CD14-positive monocyte (primary cell): ENCODE data around the gene RAPGEF5. TPM values are rescaled to one million over a fixed set of nuclear protein-coding genes. Genes with fewer than 3 reads are reported as not detected.

ENCODE experiments used
- DNase-seq, 3 donors: peaks; one replicate each; pipeline ENCODE4 v3.0.0-alpha.2; 2011 to 2022
- H2AFZ ChIP-seq: 2 replicates; pipeline ENCODE4 v1.6.0; 2012; ENCODE audit warnings: mild to moderate bottlenecking, low read depth, low read length, inconsistent platforms; ENCODE audit not compliant: insufficient read depth, poor library complexity, severe bottlenecking
- H3K27ac ChIP-seq, 2 donors: 1 replicate in 1 of 2; 2 replicates in 1 of 2; pipeline ENCODE4 v1.5.1; 2012 to 2013; ENCODE audit warnings: low read length in 2 of 2, control low read depth in 1 of 2, inconsistent platforms in 1 of 2, low read depth in 1 of 2, mild to moderate bottlenecking in 1 of 2
- H3K27me3 ChIP-seq, 2 donors: one replicate each; pipeline versions ENCODE4 v1.6.0 to v1.6.1; 2011 to 2013; ENCODE audit warnings: low read length in 2 of 2; ENCODE audit not compliant: control insufficient read depth in 2 of 2, insufficient read depth in 2 of 2
- H3K36me3 ChIP-seq, 2 donors: replicated peaks in 1 of 2; 1 replicate in 1 of 2; 2 replicates in 1 of 2; pipeline versions ENCODE4 v1.5.1 to v1.6.1; 2012 to 2013; ENCODE audit warnings: low read length in 2 of 2, control low read depth in 1 of 2, inconsistent platforms in 1 of 2, mild to moderate bottlenecking in 1 of 2; ENCODE audit not compliant: insufficient read depth in 2 of 2, control insufficient read depth in 1 of 2
- H3K4me1 ChIP-seq, 2 donors: 1 replicate in 1 of 2; 2 replicates in 1 of 2; pipeline versions ENCODE4 v1.5.1 to v1.6.1; 2012 to 2013; ENCODE audit warnings: low read length in 2 of 2, control low read depth in 1 of 2, inconsistent platforms in 1 of 2, mild to moderate bottlenecking in 1 of 2, moderate library complexity in 1 of 2; ENCODE audit not compliant: insufficient read depth in 2 of 2, control insufficient read depth in 1 of 2
- H3K4me2 ChIP-seq: replicated peaks from 2 replicates; pipeline ENCODE3; 2012; ENCODE audit warnings: low read length, moderate library complexity, mild to moderate bottlenecking; ENCODE audit not compliant: poor library complexity, severe bottlenecking; ENCODE audit errors: extremely low read depth
- H3K4me3 ChIP-seq, 3 experiments: fragments of 200-600 bp in 1 of 3; sonication (generic) in 1 of 3; replicated peaks in 1 of 3; 1 replicate in 2 of 3; 2 replicates in 1 of 3; pipeline ENCODE4 v1.5.1; 2011 to 2013; ENCODE audit warnings: low read length in 3 of 3, mild to moderate bottlenecking in 3 of 3, control low read depth in 2 of 3, low read depth in 2 of 3, inconsistent platforms in 1 of 3, moderate library complexity in 1 of 3
- H3K79me2 ChIP-seq: 2 replicates; pipeline ENCODE4 v1.6.0; 2012; ENCODE audit warnings: mild to moderate bottlenecking, control low read depth, inconsistent platforms, low read length, moderate library complexity; ENCODE audit not compliant: insufficient read depth
- H3K9ac ChIP-seq: 2 replicates; pipeline ENCODE4 v1.6.0; 2017; ENCODE audit warnings: low read length, mild to moderate bottlenecking; ENCODE audit not compliant: insufficient read depth, poor library complexity, severe bottlenecking
- H3K9me3 ChIP-seq, 2 donors: replicated peaks in 1 of 2; 1 replicate in 1 of 2; 2 replicates in 1 of 2; pipeline versions ENCODE4 v1.5.1 to v1.6.1; 2012 to 2013; ENCODE audit warnings: low read length in 2 of 2, control low read depth in 1 of 2; ENCODE audit not compliant: control insufficient read depth in 1 of 2, insufficient read depth in 1 of 2
- H4K20me1 ChIP-seq: 2 replicates; pipeline ENCODE4 v1.6.0; 2012; ENCODE audit warnings: mild to moderate bottlenecking, low read length, control low read depth, moderate library complexity; ENCODE audit not compliant: insufficient read depth
- H3K27ac Mint-ChIP-seq, 7 donors: one replicate each; pipeline ENCODE4 v1.8.0; 2020; ENCODE audit warnings: mild to moderate bottlenecking in 7 of 7, mixed read lengths in 7 of 7, moderate library complexity in 6 of 7, inconsistent platforms in 2 of 7
- H3K27me3 Mint-ChIP-seq, 3 donors: one replicate each; pipeline ENCODE4 v1.8.0; 2021 to 2022; ENCODE audit warnings: low read depth in 3 of 3, mild to moderate bottlenecking in 3 of 3, mixed read lengths in 3 of 3, moderate library complexity in 3 of 3, inconsistent platforms in 1 of 3
- H3K36me3 Mint-ChIP-seq, 2 donors: one replicate each; pipeline ENCODE4 v1.8.0; 2020; ENCODE audit warnings: mixed read lengths in 2 of 2, inconsistent platforms in 1 of 2, mild to moderate bottlenecking in 1 of 2
- H3K4me1 Mint-ChIP-seq: one replicate; pipeline ENCODE4 v1.8.0; 2020; ENCODE audit warnings: mild to moderate bottlenecking, mixed read lengths
- H3K4me3 Mint-ChIP-seq, 2 donors: one replicate each; pipeline ENCODE4 v1.8.0; 2020; ENCODE audit warnings: mild to moderate bottlenecking in 2 of 2, mixed read lengths in 2 of 2, moderate library complexity in 1 of 2
- H3K9me3 Mint-ChIP-seq, 7 donors: one replicate each; pipeline ENCODE4 v1.8.0; 2020 to 2022; ENCODE audit warnings: mixed read lengths in 7 of 7, mild to moderate bottlenecking in 6 of 7, moderate library complexity in 6 of 7, inconsistent platforms in 2 of 7
- whole genome bisulfite sequencing: methylation state at CpG from one replicate; pipeline ENCODE4 v1.1.5; 2013; ENCODE audit warnings: missing lambda C conversion rate; ENCODE audit not compliant: insufficient coverage; 5-methylcytosine and 5-hydroxymethylcytosine counted together
- intact Hi-C, 2 donors: fragments of 100-400 bp; cut with micrococcal nuclease; formaldehyde crosslinking; loops; one replicate each; pipeline versions ENCODE4 v1.15.0 to v1.15.1; 2023
- polyA plus RNA-seq, 3 donors: library from polyadenylated mRNA; depleted of rRNA in 1 of 3; unstranded in 2 of 3; stranded (reverse) in 1 of 3; fragments of 300-500 nt in 2 of 3; fragments of >200 nt in 1 of 3; fragmentation: Illumina TruSeq in 2 of 3; gene quantifications; 1 replicate in 2 of 3; 2 replicates in 1 of 3; pipeline ENCODE4 v1.2.3, GENCODE V29; 2012 to 2021
- TF ChIP-seq, protein P1 (sequence below): fragments of 200-600 bp; IDR thresholded peaks from one replicate; pipeline ENCODE4 v1.8.0; 2022; ENCODE audit warnings: antibody characterized with exemption, mild to moderate bottlenecking

The RAPGEF5 gene
- polyA plus RNA-seq, 3 donors, result not detected

DNA sequence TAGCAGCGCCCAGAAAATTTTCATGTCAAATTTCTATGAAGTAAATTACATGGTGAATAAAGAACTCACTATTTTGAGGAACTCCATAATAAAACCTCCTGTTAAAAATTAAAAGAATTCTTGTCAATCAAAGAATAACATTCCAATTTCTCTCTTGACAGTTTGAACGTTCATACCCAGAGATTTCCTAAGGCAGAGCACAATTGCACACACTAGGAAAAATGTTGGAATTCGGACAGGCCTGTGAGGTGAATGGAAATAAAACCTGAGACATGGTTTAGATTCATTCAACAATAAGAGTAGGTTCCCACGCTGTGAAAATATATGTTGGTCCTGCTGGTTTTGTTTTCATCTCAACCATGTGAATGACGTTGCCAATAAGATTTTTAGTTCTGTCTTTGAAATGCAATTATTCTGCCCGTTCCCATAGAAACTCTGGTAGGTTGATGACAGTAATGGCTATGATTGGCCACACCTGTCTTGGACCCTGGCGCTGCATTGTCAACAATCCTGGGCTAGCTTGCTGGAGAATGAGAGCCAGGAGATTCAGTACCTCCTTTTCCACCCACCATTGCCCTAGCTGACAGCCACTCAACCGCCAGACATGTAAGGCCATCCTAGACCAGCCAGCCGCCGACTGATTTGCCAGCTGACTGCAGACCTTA lies 43.3 kb upstream of the RAPGEF5 start:
- no peaks in the 10 kb centered on the region for H3K4me1 ChIP-seq
- WGBS, result 98% methylated on average over 5 of the region's 10 CpGs
- no peaks in the 10 kb centered on the region for H3K27me3 ChIP-seq
- Mint-ChIP-seq H3K36me3 (no peaks in the 10 kb centered on the region), H3K4me1 (peaks cover 2% of the 10 kb centered on the region), H3K9me3 (peaks cover 0 to 6% (median 3%) of the 10 kb centered on the region in 7 donors), H3K4me3 (no peak overlapping the region), H3K27ac (no peak overlapping the region), H3K27me3 (no peaks in the 10 kb centered on the region)
- H3K36me3 ChIP-seq, result no peaks in the 10 kb centered on the region
- H3K27ac ChIP-seq, result no peak overlapping the region
- no peak overlapping the region for H3K4me2 ChIP-seq
- H3K4me3 ChIP-seq, result no peak overlapping the region
- TF ChIP-seq, protein P1, sequence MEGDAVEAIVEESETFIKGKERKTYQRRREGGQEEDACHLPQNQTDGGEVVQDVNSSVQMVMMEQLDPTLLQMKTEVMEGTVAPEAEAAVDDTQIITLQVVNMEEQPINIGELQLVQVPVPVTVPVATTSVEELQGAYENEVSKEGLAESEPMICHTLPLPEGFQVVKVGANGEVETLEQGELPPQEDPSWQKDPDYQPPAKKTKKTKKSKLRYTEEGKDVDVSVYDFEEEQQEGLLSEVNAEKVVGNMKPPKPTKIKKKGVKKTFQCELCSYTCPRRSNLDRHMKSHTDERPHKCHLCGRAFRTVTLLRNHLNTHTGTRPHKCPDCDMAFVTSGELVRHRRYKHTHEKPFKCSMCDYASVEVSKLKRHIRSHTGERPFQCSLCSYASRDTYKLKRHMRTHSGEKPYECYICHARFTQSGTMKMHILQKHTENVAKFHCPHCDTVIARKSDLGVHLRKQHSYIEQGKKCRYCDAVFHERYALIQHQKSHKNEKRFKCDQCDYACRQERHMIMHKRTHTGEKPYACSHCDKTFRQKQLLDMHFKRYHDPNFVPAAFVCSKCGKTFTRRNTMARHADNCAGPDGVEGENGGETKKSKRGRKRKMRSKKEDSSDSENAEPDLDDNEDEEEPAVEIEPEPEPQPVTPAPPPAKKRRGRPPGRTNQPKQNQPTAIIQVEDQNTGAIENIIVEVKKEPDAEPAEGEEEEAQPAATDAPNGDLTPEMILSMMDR, result no peak
- H3K79me2 ChIP-seq, result no peaks in the 10 kb centered on the region
- H4K20me1 ChIP-seq, result no peaks in the 10 kb centered on the region
- no peak overlapping the region for H3K9ac ChIP-seq
- no peak for DNase-seq
- no peak overlapping the region for H2AFZ ChIP-seq
- intact Hi-C loops, result no loop called here
- peaks cover 0 to 3% of the 10 kb centered on the region in 2 donors for H3K9me3 ChIP-seq

GRCh38 chr7:22399546-22399945 lies 42.6 kb upstream of the RAPGEF5 start:
- WGBS, result no CpG with 5 or more reads among the region's 2 CpGs
- H3K27me3 Mint-ChIP-seq, result no peaks in the 10 kb centered on the region

More at GRCh38 chr7:22399546-22399945, 42.6 kb upstream of the RAPGEF5 start:
- no peaks in the 10 kb centered on the region for H3K36me3 Mint-ChIP-seq
- peaks cover 2% of the 10 kb centered on the region for H3K4me1 Mint-ChIP-seq
- Histone ChIP-seq H2AFZ (no peak overlapping the region), H3K9ac (no peak overlapping the region), H3K4me2 (no peak overlapping the region), H3K9me3 (no peaks in the 10 kb centered on the region), H3K27ac (no peak overlapping the region), H3K36me3 (no peaks in the 10 kb centered on the region), H3K4me1 (no peaks in the 10 kb centered on the region), H3K4me3 (no peak overlapping the region), H4K20me1 (no peaks in the 10 kb centered on the region), H3K27me3 (no peaks in the 10 kb centered on the region), H3K79me2 (no peaks in the 10 kb centered on the region)
- intact Hi-C loops, result no loop called here
- TF ChIP-seq, protein P1, result no peak
- no peak overlapping the region for H3K4me3 Mint-ChIP-seq
- H3K27ac Mint-ChIP-seq, result no peak overlapping the region
- no peak for DNase-seq
- peaks cover 0 to 6% (median 2%) of the 10 kb centered on the region in 7 donors for H3K9me3 Mint-ChIP-seq
